HG03571 (cell line): Measurements from ENCODE around the gene MSX2.

Experiments
- ATAC-seq: cut with Tn5 transposase; IDR thresholded peaks from one replicate; pipeline ENCODE4 v1.9.1; 2021; ENCODE audit not compliant: unreplicated experiment

The MSX2 gene

DNA sequence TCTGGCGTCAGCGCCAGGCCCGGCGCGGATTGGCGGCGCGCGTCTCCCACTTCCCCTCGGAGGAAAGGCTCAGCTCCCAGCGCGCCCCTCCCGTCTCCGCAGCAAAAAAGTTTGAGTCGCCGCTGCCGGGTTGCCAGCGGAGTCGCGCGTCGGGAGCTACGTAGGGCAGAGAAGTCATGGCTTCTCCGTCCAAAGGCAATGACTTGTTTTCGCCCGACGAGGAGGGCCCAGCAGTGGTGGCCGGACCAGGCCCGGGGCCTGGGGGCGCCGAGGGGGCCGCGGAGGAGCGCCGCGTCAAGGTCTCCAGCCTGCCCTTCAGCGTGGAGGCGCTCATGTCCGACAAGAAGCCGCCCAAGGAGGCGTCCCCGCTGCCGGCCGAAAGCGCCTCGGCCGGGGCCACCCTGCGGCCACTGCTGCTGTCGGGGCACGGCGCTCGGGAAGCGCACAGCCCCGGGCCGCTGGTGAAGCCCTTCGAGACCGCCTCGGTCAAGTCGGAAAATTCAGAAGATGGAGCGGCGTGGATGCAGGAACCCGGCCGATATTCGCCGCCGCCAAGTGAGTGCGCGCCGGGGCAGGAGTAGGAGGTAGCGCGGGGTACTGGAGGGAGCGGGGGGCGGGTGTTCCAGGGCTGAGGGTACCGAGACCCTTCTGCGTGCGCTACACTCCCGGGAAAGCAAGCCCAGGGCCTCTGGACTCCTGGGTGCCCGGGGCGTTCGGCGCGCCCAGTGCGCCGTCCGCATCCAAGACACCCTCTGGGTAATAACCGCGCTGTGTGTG, at the start of gene MSX2:
MSX2 (plus strand) TSS at position 99 of the 777 bp plus-strand sequence; CDS start at position 177, 78 bp downstream.
- no peak for ATAC-seq

- no peak for ATAC-seq
These were observed 49.3 kb upstream of the MSX2 start for GRCh38 chr5:174675110-174675509.

DNA sequence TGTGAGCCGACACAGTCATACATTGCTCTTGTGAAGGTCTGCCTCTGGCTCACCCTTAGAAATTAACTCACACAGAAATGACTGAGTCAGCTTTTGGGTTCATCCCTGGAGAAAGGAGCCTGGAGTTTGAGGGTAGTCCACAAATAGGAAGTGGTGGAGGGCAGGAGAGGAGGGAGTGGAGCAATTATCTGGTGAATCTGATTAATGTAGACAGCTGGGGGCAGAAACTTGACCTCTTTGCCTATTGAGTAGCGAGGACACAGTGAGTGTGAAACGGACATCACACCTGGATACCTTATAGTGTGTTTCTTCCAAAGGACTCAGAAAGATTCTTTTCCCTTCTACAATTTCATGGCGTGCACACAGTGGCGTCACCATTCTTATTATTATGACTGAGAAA, 48.5 kb upstream of the MSX2 start:
- no peak for ATAC-seq

- ATAC-seq: no peak
These were observed 46.3 kb upstream of the MSX2 start for GRCh38 chr5:174678107-174678506.

DNA sequence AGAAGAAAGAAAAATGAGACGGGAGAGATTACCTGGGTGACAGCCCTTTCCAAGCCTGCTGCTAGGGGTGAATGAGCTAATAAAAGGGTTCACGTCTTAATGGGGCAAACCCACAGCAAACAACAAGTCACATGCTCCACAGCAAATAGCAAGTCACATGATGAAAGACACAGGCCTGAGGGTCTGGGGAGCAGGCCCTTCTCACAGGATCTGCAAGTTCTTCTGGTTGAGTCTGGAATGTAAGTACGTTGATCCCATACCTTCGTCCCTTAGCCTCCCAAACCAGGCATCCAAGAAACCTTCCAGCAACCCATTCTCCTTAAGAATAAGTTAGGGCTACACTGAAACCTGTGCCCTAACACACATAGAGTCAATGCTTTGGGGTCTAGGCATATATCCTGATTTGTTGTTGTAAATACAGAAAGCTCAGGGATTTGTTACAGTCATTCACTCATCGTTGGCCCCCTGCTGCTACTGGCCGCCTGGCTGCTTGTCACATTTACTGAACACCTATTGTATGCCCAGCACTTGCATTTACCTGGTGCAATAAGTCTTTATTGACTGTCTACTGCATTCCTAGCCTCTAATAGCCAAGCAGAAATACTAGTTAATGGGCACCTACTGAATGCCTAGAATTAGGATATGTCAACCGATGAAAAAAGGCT, 43.3 kb upstream of the MSX2 start:
- no peak for ATAC-seq

DNA sequence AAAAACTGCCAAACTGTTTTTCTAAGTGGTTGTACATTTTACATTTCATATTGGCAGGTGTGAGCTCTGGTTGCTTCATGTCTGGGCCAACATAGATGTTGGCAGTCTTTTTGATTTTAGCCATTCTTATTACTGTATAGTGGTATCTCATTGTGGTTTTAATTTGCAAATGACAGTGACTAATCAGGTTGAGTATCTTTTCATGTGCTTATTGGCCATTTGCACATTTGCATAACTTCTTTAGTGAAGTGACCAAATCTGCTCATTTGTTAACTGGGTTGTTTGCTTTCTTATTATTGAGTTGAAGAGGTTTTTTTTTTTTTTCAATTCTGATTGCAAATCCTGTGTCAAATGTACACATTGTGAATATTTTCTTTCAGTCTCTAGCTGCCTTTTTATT, 36.9 kb upstream of the MSX2 start:
- no peak for ATAC-seq

GRCh38 chr5:174688441-174689354, 35.7 kb upstream of the MSX2 start:
- no peak for ATAC-seq

- ATAC-seq: no peak
These were observed 34.1 kb upstream of the MSX2 start for GRCh38 chr5:174690271-174690670.

DNA sequence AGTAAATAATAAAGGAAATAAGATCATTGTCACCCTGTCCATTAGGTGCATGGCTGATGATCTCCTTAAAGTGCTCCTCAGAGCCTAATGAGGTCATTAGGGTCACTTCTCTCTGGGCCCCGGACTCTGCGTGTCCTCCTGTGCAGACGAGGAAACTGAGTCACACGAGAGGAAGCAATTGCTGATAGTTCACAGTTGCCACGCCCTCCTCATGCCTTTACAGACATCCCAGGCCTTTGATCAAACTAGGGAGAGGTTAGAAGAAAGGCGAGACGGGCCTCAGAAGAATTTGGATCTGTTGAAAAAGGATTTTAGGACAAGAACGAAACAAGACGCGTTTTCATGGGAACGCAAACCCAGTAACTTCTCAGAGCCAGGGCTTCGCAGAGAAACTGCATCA, 32.0 kb upstream of the MSX2 start:
- ATAC-seq: no peak

- ATAC-seq: no peak
These were observed 31.4 kb upstream of the MSX2 start for GRCh38 chr5:174692982-174693422.

DNA sequence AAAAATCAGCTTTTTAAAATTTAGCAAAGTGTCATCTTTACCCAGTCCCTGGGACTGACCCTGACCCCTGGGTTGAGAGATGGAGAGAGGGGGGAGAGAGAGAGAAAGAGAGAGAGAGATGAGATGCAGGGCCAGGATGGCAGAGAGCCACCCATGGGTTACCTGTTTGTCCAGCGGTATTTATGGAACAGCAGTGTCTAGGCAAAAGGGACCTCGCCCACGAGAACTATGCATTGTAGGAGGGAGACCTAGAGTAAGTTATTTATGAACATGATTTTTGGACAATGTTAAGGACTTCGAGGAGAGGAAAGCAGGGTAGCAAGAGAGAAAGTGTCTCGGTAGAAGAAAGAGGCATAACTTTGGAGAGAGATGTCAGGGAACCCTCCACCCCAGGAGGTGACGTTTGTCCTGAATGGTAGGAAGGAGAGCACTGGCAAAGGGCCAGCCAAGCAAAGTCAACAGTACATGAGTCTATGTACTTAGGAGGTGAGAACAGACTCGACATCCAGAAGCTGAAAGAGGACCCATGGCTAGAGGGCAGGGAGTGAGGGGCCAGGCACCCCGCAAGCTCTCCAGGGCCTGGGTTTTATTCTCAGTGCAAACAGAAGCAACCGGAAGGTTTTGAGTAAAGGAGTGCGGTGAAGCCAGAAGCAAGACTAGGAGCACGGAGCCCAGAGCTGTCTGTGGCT, 30.5 kb upstream of the MSX2 start:
- ATAC-seq: no peak

GRCh38 chr5:174694611-174695010, 29.8 kb upstream of the MSX2 start:
- no peak for ATAC-seq

DNA sequence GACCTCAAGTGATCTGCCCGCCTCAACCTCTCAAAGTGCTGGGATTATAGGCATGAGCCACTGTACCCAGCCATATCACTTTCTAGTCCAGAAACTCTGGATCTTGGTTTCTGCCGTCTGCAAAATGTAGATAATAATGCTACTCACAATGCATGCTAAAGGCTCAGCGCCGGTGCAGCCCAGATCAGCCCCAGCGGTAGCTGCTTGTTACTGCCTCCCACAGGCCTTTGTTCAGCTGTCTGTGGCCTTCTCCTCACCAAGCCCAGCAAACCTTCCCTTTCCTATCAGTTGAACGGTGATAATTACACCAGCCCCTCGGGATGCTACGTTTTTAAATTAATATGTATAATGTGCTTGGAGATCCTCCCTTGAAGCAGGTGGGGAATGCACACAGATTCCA, 26.2 kb upstream of the MSX2 start:
- ATAC-seq: no peak

- ATAC-seq: no peak
These were observed 25.3 kb upstream of the MSX2 start for GRCh38 chr5:174699131-174699530.

GRCh38 chr5:174706997-174707572, 17.3 kb upstream of the MSX2 start:
- ATAC-seq: no peak

DNA sequence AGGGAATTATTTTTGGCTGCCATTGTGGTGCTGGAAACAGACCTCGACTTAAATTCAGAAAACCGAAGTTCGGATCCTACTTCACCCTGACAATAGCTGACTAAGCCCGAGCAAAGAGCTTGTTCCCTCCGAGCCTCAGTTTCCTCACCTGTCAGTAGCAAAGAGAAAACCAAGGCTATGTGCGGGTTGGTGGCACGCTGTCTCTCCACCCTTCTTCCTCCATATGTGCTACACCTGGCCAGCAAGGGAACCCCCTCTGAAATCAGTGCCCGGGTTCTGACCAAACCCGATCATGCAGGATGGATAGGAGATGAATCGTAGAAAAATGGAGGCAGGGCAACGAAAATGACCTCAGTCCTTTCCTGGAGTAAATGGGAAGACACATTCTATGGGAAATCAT, 16.7 kb upstream of the MSX2 start:
- ATAC-seq: no peak

GRCh38 chr5:174708476-174709207, 15.7 kb upstream of the MSX2 start:
- ATAC-seq: no peak

DNA sequence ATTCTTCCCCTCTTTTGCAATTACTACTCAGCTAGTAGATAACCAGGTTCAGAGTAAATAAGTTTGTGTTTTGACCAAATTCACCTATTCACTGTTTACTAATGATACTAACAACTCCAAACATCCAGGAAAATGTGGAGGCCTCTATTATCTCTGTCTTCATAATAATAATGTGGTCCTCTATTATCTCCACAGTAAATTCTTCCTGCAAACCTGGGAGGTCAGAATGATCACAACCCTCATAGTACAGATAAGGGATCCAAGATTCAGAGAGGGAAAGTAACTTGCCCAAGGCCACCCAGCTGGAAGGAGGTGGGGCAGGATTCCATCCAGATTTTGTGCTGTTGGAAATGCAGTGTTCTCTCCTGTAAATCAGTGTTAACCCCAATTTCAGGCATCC, 9.6 kb upstream of the MSX2 start:
- ATAC-seq: no peak

DNA sequence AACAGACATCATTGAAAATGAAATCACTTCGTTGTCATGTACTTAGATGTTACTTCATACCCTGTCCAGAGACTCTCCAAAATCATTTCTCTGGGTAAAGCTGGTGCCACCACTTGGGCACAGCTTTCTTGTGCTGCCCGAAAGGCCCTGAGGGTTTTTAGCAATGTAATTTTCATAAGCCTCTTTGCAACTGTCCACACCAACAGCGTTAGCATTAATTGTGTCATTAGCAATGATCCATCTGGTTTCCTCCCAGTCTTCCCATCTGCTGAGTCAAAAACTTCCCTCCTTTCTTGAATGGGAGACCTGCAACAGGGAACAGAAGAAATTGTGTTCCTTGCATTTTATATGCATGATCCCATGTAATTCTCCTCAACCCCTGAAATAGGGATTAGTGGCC, 8.6 kb upstream of the MSX2 start:
- ATAC-seq: no peak
